Loucy (cell line): ENCODE data around the gene KLHL24.

ENCODE experiments used
- H2AFZ ChIP-seq: fragments of 200-600 bp; sonication (generic); 2 replicates; pipeline ENCODE4 v1.6.0; 2016; ENCODE audit warnings: antibody characterized with exemption, mild to moderate bottlenecking, low read length, moderate library complexity
- H3F3A ChIP-seq: fragments of 200-600 bp; 2 replicates; pipeline ENCODE4 v1.6.0; 2016; ENCODE audit warnings: antibody characterized with exemption, low read depth, mild to moderate bottlenecking
- H3K27me3 ChIP-seq: fragments of 200-600 bp; sonication (generic); 2 replicates; pipeline ENCODE4 v1.6.1; 2014; ENCODE audit warnings: low read length, mild to moderate bottlenecking; ENCODE audit not compliant: insufficient read depth, poor library complexity, severe bottlenecking
- H3K36me3 ChIP-seq: fragments of 200-600 bp; sonication (generic); 2 replicates; pipeline ENCODE4 v1.6.1; 2016; ENCODE audit warnings: low read length; ENCODE audit not compliant: insufficient read depth
- H3K4me1 ChIP-seq: fragments of 200-600 bp; sonication (generic); 2 replicates; pipeline ENCODE4 v1.5.1; 2014; ENCODE audit warnings: low read length, mild to moderate bottlenecking; ENCODE audit not compliant: insufficient read depth, poor library complexity, severe bottlenecking
- H3K4me2 ChIP-seq: fragments of 200-600 bp; sonication (generic); 2 replicates; pipeline ENCODE4 v1.6.0; 2014; ENCODE audit warnings: antibody characterized with exemption, low read length, low read depth, mild to moderate bottlenecking; ENCODE audit not compliant: poor library complexity, severe bottlenecking
- H3K4me3 ChIP-seq: fragments of 200-600 bp; sonication (generic); 2 replicates; pipeline ENCODE4 v1.5.1; 2014; ENCODE audit warnings: low read length, mild to moderate bottlenecking, mixed read lengths; ENCODE audit not compliant: poor library complexity, severe bottlenecking
- H3K79me2 ChIP-seq: fragments of 200-600 bp; sonication (generic); 2 replicates; pipeline ENCODE4 v1.6.1; 2014; ENCODE audit warnings: low read length; ENCODE audit not compliant: insufficient read depth
- H3K9ac ChIP-seq: fragments of 200-600 bp; sonication (generic); 2 replicates; pipeline ENCODE4 v1.6.0; 2014; ENCODE audit warnings: mild to moderate bottlenecking, low read depth, low read length, moderate library complexity; ENCODE audit not compliant: poor library complexity, severe bottlenecking
- H3K9me2 ChIP-seq: fragments of 200-600 bp; sonication (generic); replicated peaks from 2 replicates; pipeline ENCODE4 v1.6.1; 2016; ENCODE audit warnings: low read depth, low read length, mixed read lengths
- H3K9me3 ChIP-seq: fragments of 200-600 bp; sonication (generic); 2 replicates; pipeline ENCODE4 v1.6.1; 2014; ENCODE audit warnings: mild to moderate bottlenecking, antibody characterized with exemption, low read length, low read depth; ENCODE audit not compliant: insufficient read depth
- H4K20me1 ChIP-seq: fragments of 200-600 bp; sonication (generic); 2 replicates; pipeline ENCODE4 v1.6.0; 2014; ENCODE audit warnings: antibody characterized with exemption, low read length, mild to moderate bottlenecking; ENCODE audit not compliant: insufficient read depth, poor library complexity, severe bottlenecking
- CTCF ChIP-seq: fragments of 200-600 bp; sonication (generic); conservative IDR thresholded peaks from 2 replicates; pipeline ENCODE4 v1.5.1; 2014; ENCODE audit warnings: mild to moderate bottlenecking, antibody characterized with exemption, low read length
- EZH2phosphoT487 ChIP-seq: fragments of 200-600 bp; IDR thresholded peaks from 2 replicates; pipeline ENCODE4 v1.6.1; 2018; ENCODE audit warnings: antibody characterized with exemption, mild to moderate bottlenecking, moderate library complexity, borderline replicate concordance

Gene KLHL24

GRCh38 chr3:183591881-183592521 lies 43.4 kb upstream of the KLHL24 start:
- Histone ChIP-seq H3K4me3 (no peak overlapping the region), H3K9ac (no peak overlapping the region), H3K4me2 (no peak overlapping the region), H4K20me1 (no peaks in the 10 kb centered on the region), H3K9me2 (no peaks in the 10 kb centered on the region), H2AFZ (peak overlapping the region; percentile 80), H3K79me2 (no peaks in the 10 kb centered on the region), H3K27me3 (no peaks in the 10 kb centered on the region), H3F3A (no peaks in the 10 kb centered on the region), H3K36me3 (no peaks in the 10 kb centered on the region), H3K4me1 (peaks cover 18% of the 10 kb centered on the region), H3K9me3 (no peaks in the 10 kb centered on the region)
- no peak for TF ChIP-seq EZH2phosphoT487
- peak; percentile 66 for TF ChIP-seq CTCF

GRCh38 chr3:183592821-183593220 lies 42.6 kb upstream of the KLHL24 start:
- no peaks in the 10 kb centered on the region for H3K27me3 ChIP-seq
- H2AFZ ChIP-seq, result no peak overlapping the region
- no peaks in the 10 kb centered on the region for H3K9me2 ChIP-seq
- H3K36me3 ChIP-seq, result no peaks in the 10 kb centered on the region
- H3K9me3 ChIP-seq, result 0 out of 2 replicates have a peak, but pooled peaks cover 2% of the 10 kb centered on the region
- no peak overlapping the region for H3K9ac ChIP-seq
- no peak for TF ChIP-seq EZH2phosphoT487
- TF ChIP-seq CTCF, result no peak
- no peak overlapping the region for H3K4me2 ChIP-seq
- no peaks in the 10 kb centered on the region for H3K79me2 ChIP-seq
- no peaks in the 10 kb centered on the region for H3F3A ChIP-seq
- H3K4me3 ChIP-seq, result no peak overlapping the region
- H3K4me1 ChIP-seq, result peaks cover 10% of the 10 kb centered on the region
- no peaks in the 10 kb centered on the region for H4K20me1 ChIP-seq

- H3K36me3 ChIP-seq, result no peaks in the 10 kb centered on the region
- no peak for TF ChIP-seq CTCF
- TF ChIP-seq EZH2phosphoT487, result no peak
- H3K9ac ChIP-seq, result no peak overlapping the region
- no peaks in the 10 kb centered on the region for H3K79me2 ChIP-seq
- no peaks in the 10 kb centered on the region for H4K20me1 ChIP-seq
- no peak overlapping the region for H3K4me2 ChIP-seq
- no peak overlapping the region for H3K4me3 ChIP-seq
- 0 out of 2 replicates have a peak, but pooled peaks cover 13% of the 10 kb centered on the region for H3K9me3 ChIP-seq
- H3K27me3 ChIP-seq, result no peaks in the 10 kb centered on the region
- H3F3A ChIP-seq, result no peaks in the 10 kb centered on the region
- H2AFZ ChIP-seq, result no peak overlapping the region
- peaks cover 7% of the 10 kb centered on the region for H3K4me1 ChIP-seq
- no peaks in the 10 kb centered on the region for H3K9me2 ChIP-seq
Observed at GRCh38 chr3:183594636-183595035, 40.8 kb upstream of the KLHL24 start.
